NCI-H82 treated with DMSO at 0.1 percent for 48 hours (cell line): ENCODE results near the gene ACER3.
"Not testable (repeated sequence)": the region's sequence is repeated elsewhere in the genome, so short reads cannot be mapped to it uniquely, and the experiment has no call there.

Experiments used
- DNase-seq: peaks from one replicate; lab custom pipeline; 2025; ENCODE audit not compliant: unreplicated experiment; lab: John Stamatoyannopoulos, UW

ACER3 gene

DNA sequence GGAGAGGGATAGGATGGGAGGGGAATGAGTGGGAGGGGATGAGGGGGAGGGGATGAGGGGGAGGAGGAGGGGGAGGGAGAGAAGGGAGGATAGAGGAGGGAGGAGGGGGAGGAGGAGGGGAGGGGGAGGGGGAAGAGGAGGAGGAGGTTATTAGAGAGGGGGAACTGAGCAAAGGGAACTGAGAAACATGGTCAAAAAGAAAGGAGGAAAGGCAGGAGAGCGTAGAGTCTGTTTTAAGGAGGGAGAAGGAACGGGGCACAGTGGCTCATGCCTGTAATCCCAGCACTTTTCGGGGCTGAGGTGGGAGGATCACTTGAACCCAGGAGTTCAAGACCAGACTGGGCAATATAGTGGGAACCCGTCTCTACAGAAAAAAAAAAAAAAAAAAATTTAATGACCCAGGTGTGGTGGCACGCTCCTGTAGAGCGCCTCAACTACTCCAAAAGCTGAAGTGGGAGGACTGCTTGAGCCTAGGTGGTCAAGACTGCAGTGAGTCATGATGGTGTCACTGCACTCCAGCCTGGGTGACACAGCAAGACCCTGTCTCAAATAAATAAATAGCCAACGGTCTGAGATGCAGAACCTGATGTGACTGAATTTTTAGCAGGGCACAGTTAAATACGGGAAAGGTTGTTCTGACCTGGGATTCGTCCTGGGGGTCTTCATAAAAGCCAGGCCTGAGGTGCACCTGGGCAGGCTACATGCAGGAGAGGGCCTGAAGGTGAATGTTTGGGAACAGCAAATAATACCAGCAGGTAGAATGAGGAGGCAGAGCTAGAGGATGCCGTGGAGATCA, 177.5 kb downstream of the ACER3 start:
- no peak for DNase-seq

DNA sequence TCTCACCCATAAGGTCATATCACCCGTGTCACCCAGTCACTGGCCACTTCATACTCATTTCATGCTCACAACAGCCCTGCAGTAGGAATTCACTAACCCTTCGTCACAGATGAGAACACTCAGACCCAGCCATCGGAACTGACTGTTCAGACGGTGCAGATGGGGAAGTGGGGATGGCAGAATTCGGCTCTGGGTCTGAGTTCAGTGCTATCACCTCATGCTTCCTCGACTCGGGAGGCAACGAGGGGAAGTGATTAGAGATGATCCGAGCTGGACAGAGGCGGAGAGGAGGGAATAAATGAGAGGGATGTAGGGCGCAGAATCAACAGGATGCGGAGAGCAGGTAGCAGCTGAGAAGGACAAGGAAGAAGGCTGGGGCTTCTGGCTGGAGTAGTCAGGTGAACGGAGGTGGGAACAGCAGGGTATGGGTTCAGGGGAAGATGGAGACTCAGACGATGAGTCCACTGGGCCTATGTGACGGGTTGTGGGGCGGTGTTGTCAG, 178.2 kb downstream of the ACER3 start:
- DNase-seq: no peak

DNA sequence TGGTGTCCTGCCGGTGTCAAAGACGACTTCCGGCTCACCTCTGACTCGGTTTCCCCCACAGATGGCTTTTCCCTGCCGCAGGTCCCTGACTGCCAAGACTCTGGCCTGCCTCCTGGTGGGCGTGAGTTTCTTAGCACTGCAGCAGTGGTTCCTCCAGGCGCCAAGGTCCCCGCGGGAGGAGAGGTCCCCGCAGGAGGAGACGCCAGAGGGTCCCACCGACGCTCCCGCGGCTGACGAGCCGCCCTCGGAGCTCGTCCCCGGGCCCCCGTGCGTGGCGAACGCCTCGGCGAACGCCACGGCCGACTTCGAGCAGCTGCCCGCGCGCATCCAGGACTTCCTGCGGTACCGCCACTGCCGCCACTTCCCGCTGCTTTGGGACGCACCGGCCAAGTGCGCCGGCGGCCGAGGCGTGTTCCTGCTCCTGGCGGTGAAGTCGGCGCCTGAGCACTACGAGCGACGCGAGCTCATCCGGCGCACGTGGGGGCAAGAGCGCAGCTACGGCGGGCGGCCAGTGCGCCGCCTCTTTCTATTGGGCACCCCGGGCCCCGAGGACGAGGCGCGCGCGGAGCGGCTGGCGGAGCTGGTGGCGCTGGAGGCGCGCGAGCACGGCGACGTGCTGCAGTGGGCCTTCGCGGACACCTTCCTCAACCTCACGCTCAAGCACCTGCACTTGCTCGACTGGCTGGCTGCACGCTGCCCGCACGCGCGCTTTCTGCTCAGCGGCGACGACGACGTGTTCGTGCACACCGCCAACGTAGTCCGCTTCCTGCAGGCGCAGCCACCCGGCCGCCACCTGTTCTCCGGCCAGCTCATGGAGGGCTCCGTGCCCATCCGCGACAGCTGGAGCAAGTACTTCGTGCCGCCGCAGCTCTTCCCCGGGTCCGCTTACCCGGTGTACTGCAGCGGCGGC, 179.0 kb downstream of the ACER3 start:
- DNase-seq: no peak

DNA sequence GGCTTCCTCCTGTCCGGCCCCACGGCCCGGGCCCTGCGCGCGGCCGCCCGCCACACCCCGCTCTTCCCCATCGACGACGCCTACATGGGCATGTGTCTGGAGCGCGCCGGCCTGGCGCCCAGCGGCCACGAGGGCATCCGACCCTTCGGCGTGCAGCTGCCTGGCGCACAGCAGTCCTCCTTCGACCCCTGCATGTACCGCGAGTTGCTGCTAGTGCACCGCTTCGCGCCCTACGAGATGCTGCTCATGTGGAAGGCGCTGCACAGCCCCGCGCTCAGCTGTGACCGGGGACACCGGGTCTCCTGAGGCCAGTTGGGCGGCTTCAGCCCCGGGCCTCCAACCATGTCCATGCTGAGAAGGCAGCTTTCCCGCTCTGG, 179.7 kb downstream of the ACER3 start:
- no peak for DNase-seq

DNA sequence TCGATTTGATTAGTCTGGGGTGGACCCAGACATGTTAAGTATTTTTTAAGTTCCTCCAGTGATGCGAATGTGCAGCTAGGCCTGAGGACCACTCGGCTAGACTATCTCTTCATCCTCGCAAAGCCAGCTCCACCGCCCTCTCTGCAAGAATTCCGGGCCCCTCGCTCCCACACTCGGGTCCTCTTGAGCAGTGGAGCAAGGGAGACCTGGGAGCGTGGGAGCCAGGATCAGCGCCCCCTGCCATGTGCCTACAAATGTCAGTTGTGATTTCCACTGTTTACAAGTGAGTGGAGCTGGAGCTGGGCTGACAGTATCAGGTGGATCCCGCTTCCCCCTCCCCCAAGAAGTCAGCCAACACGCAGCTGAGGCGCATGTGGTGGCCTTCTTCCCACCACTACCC, 180.2 kb downstream of the ACER3 start:
- DNase-seq: no peak

DNA sequence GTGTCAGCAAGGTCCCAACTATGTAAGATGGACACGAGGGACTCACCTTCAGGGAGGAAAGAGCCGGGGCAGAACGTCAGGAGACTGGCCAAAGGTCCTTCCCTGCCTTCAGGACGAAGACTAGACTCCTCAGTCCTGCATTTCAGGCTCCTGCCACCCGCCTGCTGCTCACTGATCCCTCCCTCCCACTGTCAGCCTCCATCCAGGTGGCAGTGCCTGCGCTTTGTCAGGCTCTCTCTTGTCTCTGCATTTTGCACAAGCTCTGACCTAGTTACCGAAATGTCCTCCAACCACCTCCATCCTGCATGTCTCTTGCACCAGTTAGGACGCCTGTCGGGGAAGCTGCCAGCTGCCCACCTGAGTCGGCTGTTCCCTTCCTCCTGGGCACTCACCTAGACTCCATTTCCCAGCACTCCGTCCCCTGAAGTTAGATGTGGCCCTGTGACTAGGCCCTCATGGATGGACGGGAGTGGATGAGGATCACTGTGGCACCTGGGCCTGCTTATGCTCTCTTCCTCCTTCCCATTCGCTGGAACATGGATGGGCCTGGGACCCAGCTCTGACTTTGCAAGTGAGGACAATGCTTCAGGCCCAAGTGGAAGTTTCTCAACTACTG, 181.5 kb downstream of the ACER3 start:
- DNase-seq: no peak

DNA sequence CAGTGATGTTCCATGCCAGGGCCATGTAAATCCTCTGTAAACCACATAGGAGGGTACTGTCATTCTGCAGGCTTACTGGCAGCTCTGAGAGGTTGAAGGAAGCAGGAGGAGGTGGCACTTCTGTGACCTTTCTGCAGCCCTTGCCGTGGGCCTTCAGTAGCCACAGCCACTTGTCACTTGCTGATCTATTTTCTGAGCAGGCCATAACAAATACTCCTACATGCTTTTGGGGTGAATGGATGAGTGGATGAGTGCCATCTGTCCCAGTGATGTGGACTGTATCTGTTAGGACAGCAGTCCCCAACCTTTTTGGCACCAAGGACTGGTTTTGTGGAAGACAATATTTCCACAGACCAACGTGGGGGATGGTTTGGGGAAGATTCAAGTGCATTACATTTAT, 183.6 kb downstream of the ACER3 start:
- no peak for DNase-seq

DNA sequence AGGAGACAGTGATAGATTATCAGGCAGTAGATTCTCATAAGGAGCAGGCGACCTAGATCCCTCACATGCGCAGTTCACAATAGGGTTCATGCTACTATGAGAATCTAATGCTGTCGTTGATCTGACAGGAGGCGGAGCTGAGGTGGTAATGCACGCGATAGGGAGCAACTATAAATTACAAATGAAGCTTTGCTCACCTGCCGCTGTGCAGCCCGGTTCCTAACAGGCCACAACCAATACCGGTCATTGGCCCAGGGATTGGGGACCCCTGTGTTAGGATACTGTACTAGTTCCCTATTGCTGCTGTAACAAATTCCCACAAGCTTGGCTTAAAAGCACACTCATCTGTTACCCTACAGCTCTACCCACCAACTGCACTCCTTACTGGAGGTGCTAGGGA, 184.2 kb downstream of the ACER3 start:
- DNase-seq: no peak

DNA sequence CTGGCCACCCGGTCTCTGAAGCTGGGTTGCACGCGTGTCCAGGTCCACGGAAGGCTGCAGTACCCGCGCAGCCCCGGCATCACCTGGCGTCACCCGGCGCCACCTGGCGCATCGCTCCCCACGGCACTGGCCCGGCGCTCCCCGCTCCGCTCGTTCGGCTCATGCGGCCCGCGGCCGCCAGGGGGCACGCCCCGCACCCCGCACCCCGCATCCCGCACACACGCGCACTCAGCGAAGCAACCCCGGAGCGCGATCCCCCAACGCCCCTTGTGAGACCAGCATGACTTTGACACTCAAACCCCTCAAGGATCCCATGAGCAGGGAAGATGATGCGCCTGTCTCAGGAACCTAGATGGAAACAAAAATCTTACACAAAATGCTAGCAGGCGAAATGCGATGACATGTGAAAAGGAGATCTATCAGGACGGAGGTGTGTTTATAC, 185.4 kb downstream of the ACER3 start:
- DNase-seq: no peak

DNA sequence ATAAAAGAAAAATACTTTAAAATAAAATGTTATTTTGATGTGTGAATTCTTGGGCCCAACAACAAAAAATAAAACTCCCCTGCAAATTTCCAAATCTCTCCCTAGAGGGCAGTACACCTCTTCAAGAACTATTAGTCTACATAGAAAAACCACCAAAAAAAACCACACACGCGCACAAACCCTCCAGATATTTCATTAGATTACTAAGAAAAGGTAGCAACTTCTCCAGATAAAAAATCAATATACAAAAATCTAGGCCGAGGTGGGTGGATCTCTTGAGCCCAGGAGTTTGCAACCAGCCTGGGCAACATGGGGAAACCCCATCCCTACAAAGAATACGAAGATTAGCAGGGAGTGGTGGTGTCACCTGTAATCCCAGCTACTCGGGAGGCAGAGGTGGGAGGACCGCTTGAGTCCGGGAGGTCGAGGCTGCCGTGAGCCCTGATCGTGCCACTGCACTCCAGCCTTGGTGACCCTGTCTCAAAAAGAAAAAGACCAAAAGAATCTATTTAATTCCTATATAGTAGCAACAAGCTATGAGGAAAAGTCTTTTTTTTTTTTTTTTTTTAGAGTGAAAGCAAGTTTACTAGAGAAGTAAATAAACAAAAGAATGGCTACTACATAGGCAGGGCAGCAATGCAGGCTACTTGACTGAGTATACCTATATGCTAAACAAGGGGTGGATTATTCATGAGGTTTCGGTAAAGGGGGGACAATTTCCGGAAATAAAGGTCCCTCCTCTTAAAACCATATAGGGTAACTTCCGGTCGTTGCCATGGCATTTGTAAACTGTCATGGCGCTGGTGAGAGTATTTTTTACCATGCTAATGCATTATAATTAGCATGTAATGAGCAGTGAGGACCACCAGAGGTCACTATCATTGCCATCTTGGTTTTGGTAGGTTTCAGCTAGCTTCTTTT, 186.5 kb downstream of the ACER3 start:
- DNase-seq: peak; percentile 57

DNA sequence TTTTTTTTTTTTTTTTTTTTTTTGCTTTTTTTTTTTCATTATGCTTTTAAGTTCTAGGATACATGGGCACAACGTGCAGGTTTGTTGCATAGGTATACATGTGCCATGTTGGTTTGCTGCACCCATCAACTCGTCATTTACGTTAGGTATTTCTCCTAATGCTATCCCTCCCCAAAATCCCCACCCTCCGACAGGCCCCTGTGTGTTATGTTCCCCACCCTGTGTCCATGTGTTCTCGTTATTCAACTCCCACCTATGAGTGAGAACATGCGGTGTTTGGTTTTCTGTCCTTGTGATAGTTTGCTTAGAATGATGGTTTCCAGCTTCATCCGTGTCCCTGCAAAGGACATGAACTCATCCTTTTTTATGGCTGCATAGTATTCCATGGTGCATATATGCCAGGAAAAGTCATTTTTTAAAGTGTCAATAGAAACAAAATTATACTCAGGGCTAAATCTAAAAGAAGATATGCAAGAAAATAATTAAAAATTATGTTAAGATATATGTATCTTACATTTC, 187.3 kb downstream of the ACER3 start:
- DNase-seq: not testable (repeated sequence)

DNA sequence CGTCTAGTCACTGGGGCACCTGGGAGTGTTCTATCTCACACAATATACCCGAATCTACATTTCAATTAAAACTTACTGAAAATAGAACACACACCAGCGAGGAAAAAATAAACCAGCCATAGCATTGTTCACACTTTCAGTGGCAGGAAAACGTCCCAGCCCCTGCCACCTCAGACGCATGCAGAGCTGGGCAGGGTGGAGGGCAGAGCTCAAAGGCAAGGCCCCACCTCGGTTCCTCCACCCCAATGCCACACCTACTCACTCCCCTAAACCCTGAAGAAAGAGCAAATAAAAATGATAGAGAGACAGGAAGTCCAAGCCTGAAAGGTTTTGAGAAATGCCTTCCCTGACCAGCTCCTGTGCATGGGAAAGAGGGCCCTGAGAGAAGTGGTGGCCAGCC, 188.3 kb downstream of the ACER3 start:
- no peak for DNase-seq

DNA sequence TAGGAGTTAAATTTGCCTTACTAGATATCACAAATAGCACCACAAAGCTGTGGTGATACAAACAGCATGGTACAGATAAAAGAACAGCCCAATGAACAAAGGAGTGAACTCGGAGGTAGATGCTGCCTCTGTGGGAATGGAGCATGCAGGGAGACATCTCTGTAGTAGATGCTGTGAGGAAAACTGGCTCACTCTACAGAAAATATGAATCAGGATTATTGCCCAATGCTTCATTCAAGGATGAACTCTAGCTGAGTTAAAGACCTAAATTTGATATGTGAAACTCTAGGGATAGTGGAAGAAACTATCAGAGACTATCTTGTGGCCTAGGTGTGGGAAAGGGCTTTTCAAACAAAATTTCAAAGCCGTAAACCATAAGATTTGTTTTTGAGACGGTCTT, 190.8 kb downstream of the ACER3 start:
- DNase-seq: no peak

DNA sequence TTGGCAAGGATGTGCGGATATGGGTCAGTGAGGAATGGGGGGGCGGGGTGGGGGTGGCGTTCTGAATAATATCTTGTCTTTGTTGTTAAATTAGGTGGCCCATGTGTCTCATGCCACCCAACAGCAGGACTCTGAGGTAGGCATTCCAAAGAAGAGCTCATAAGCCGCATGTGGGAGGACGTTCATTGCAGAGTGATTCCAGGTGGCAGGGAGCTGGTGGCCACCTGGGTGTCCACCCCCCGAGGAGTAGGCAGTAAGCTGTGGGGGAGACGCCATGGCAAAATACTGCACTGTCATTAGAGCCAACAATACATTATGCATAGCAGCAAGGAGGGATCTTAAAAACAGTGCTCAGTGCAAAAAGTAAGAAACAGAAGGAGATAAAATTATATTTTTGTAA, 191.8 kb downstream of the ACER3 start:
- DNase-seq: no peak

DNA sequence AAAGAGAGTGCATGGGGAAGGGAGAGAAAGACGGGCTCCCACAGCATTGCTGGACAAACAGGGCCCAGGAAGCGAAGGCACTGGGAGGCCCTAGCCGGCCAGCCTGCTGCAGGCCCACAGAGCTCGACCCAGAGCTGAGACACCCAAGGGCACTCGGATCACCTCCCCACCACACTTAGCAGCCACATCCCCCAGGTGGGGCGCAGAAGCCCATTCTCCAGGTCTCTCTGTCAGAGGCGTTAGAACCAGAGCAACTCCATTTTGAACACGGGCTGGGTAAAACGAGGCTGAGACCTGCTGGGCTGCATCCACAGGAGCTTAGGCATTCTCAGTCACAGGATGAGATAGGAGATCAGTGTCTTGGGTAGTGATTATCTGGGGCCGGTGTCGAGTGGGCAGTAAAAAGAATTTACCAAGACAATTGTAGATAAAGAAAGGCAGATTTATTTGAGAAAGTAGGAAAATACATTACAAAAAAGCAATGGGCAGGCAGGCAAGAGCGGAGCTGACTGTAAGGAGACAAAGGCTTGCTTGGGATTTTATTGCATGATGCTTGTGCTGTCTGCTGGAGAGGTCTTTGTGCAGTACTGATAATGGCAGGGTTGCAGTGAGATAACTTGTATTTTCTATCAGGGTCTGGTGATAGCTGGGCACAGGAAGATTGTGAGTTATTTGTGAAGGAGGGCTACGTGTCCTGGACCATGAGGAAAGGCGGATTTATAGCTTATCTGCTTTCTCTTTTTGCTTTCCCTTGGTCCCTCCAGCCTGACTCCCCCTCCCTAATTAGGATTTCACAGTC, 192.7 kb downstream of the ACER3 start:
- no peak for DNase-seq

DNA sequence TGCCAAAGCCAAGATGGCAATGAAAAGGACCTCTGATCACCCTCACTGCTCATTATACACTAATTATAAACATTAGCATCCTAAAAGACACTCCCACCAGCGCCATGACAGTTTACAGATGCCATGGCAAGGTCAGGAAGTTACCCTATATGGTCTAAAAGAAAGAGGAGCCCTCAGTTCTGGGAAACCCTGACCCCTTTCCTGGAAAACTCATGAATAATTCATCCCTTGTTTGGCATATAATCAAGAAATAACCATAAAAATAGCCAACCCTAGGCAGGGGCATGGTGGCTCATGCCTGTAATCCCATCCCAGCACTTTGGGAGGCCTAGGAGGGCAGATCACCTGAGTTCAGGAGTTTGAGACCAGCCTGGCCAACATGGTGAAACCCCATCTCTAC, 193.4 kb downstream of the ACER3 start:
- DNase-seq: no peak

DNA sequence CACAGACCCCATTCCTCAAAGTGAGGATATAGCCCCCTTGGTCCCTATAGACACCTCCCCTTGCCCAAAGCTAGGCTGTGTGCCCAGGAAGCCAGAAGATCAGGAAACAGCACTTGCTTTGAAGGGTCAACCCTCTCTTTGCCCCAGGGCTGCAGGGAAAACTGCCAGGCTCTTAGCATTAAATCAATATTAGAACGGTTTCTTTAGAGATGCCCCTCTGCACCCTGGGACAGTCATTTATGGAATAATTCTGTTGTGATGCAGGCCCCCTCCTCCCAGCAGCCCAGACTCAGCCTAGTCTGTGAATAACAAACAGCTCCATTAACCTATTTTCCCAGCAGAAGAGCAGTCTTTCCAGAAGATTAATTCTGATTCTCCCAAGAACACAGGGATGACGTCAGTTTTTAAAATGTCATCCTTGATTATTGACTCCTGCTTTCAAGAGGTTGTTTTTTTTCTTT, 194.4 kb downstream of the ACER3 start:
- DNase-seq: no peak

DNA sequence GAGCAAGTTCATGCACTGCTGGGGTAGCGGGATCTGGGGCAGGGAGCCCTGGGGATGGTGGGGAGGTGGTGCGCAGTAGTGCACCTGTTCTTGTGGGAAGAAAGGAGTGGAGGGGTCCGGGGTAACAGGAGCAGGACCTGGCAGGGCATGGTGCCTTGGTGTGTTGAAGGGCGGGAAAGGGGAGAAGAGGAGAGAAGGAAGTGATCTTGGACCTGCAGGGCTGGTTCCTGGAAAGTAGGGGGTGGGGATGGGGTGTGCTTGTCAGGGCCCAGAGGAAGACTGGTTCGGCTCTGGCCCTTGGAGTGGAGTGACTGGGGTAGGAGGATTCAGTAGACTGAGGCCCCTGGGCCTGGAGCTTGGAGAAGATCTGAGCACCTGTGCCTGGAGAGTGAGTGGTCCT, 195.2 kb downstream of the ACER3 start:
- DNase-seq: no peak

DNA sequence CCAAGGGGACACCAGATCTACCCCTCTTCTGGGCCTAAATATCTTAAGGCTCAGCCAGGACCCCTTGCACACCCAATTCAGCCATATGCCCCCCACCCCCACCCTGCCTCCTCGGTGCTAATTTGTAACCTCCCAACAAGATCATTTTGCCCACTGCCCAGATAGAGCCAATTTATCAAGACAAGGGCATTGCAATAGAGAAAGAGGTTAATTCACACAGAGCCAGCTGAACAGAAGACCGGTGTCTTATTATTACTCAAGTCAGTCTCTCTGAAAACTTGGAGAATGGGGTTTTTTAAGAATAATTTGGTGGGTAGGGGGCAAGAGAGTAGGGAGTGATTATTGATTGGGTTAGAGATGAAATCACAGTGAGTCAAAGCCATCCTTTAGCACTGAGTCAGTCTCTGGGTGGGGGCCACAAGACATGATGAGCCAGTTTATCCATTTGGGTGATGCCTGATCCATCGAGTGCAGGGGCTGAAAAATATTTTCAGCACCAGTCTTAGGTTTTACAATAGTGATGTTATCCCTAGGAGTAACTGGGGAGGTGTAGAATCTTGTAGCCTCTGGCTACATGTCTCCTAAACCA, 196.2 kb downstream of the ACER3 start:
- DNase-seq: no peak
